Fibroblast of pulmonary artery (primary cell): Measurements from ENCODE around the gene FGF7.
A peak's percentile ranks its signal among the peaks of the same experiment; 100 is the strongest.
"Not testable (repeated sequence)": the region's sequence is repeated elsewhere in the genome, so short reads cannot be mapped to it uniquely, and the experiment has no call there.

Experiments
- DNase-seq: peaks from one replicate; pipeline ENCODE4 v3.0.0-alpha.2; 2010; ENCODE audit warnings: low read depth
- H3K4me3 ChIP-seq: replicated peaks from 2 replicates; pipeline ENCODE4 v1.5.1; 2011; ENCODE audit warnings: low read depth, mild to moderate bottlenecking, control low read depth, low read length, moderate library complexity
- TF ChIP-seq, protein P1 (sequence below): IDR thresholded peaks from 2 replicates; pipeline ENCODE4 v1.5.1; 2011; ENCODE audit warnings: mild to moderate bottlenecking, control low read depth, low read length, inconsistent platforms; ENCODE audit errors: missing control alignments

Gene FGF7

GRCh38 chr15:49471248-49471647 lies 48.2 kb downstream of the FGF7 start:
- TF ChIP-seq, protein P1, sequence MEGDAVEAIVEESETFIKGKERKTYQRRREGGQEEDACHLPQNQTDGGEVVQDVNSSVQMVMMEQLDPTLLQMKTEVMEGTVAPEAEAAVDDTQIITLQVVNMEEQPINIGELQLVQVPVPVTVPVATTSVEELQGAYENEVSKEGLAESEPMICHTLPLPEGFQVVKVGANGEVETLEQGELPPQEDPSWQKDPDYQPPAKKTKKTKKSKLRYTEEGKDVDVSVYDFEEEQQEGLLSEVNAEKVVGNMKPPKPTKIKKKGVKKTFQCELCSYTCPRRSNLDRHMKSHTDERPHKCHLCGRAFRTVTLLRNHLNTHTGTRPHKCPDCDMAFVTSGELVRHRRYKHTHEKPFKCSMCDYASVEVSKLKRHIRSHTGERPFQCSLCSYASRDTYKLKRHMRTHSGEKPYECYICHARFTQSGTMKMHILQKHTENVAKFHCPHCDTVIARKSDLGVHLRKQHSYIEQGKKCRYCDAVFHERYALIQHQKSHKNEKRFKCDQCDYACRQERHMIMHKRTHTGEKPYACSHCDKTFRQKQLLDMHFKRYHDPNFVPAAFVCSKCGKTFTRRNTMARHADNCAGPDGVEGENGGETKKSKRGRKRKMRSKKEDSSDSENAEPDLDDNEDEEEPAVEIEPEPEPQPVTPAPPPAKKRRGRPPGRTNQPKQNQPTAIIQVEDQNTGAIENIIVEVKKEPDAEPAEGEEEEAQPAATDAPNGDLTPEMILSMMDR = peak; percentile 21
- H3K4me3 ChIP-seq, DNase-seq: not testable (repeated sequence)

GRCh38 chr15:49471733-49472132 lies 48.7 kb downstream of the FGF7 start:
- no peak for DNase-seq
- no peak overlapping the region for H3K4me3 ChIP-seq
- TF ChIP-seq, protein P1 = no peak

GRCh38 chr15:49472338-49472737 lies 49.3 kb downstream of the FGF7 start:
- H3K4me3 ChIP-seq = no peak overlapping the region
- TF ChIP-seq, protein P1 = no peak
- no peak for DNase-seq

GRCh38 chr15:49473031-49473430 lies 50.0 kb downstream of the FGF7 start:
- TF ChIP-seq, protein P1 = no peak
- no peak overlapping the region for H3K4me3 ChIP-seq
- DNase-seq = no peak

- not testable (repeated sequence) for H3K4me3 ChIP-seq, DNase-seq
These were observed 55.0 kb downstream of the FGF7 start for GRCh38 chr15:49478021-49478420.

DNA sequence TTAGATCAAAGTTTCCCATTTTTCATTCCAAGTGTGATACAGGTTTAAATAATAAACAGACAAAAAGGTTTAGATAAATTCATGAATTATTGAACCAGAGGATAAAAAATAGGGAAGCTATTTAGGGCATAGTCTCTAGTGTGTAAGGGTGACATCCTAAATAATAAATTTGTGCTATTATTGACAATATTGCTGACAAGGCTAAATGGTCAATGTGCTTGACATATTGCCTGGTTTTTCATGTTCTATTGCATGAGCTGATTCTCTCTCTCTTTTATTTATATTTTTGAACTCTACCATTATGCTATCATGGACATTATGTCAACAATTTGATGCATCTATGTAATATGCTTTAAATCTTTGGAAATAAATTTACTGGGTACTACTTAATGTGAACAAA lies 55.9 kb downstream of the FGF7 start:
- not testable (repeated sequence) for H3K4me3 ChIP-seq, DNase-seq

GRCh38 chr15:49485401-49485800 lies 62.4 kb downstream of the FGF7 start:
- peak; percentile 50 for DNase-seq

GRCh38 chr15:49490966-49491365 lies 67.9 kb downstream of the FGF7 start:
- no peak overlapping the region for H3K4me3 ChIP-seq
- peak; percentile 70 for DNase-seq
- TF ChIP-seq, protein P1 = no peak

More at GRCh38 chr15:49485401-49485800, 62.4 kb downstream of the FGF7 start:
- not testable (repeated sequence) for H3K4me3 ChIP-seq

- TF ChIP-seq, protein P1 = no peak
- H3K4me3 ChIP-seq = no peak overlapping the region
These were observed 69.1 kb downstream of the FGF7 start for GRCh38 chr15:49492151-49492550.

More at GRCh38 chr15:49492151-49492550, 69.1 kb downstream of the FGF7 start:
- DNase-seq = no peak
